CD4-positive, alpha-beta T cell treated with Interleukin-17A for 4 hours (primary cell): ENCODE data around the gene DTD2.
A peak's percentile ranks its signal among the peaks of the same experiment; 100 is the strongest.
"Not testable (repeated sequence)": the region's sequence is repeated elsewhere in the genome, so short reads cannot be mapped to it uniquely, and the experiment has no call there.

Experiments
- DNase-seq: peaks from one replicate; pipeline ENCODE4 v3.0.0-alpha.2; 2020; ENCODE audit warnings: mixed read lengths

The DTD2 gene

DNA sequence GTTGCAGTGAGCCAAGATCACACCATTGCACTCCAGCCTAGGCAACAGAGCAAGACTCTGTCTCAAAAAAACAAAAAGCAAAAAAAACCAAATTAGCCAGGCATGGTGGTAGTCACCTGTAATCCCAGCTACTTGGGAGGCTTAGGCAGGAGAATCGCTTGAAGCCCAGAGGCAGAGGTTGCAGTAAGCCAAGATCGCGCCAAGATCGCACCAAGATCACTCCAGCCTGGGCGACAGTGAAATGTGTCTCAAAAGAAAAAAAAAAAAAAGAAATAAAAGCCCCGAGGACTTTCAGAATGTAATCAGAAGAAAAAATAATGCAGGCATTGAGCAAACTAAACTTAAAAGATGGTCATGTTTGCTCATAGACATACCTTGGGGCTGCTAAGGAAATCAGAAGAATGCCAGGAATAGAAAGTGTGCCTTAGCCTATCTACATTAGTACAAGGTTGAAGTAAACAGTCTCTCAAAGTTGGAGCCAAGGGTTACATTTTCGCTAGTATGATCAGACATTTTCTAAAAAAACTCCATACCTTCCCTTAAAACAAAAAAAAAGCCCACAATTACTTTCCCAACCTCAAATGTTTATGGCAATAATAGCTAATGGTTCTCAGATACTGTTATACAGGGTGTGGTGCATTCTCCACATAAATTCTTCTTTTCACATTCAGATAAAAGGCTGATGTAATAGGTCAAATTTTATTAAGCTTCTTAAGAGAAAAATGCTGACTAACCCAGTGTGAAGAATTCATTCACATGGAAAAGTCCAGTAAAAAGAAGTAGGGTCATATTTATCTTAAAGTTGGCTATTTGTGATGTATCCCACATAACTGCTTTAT lies 15.8 kb downstream of the DTD2 start:
- no peak for DNase-seq

DNA sequence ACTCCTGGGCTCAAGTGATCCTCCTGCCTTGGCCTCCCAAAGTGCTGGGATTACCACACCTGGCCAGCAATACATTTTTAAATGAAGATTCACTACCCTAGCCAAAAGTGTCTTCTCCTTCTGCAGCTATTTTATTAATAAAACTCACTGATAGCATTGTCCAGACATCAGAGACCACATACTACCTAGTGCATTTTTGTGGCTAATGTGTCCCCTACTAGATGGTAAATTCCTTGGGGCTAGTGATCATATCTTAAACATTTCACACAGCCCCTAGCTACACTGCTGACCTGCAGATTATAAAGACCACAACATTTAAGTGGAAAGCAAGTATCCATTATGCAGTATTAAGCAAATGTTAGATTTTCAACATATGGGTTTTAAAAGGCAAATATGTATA lies 17.0 kb downstream of the DTD2 start:
- DNase-seq, result no peak

DNA sequence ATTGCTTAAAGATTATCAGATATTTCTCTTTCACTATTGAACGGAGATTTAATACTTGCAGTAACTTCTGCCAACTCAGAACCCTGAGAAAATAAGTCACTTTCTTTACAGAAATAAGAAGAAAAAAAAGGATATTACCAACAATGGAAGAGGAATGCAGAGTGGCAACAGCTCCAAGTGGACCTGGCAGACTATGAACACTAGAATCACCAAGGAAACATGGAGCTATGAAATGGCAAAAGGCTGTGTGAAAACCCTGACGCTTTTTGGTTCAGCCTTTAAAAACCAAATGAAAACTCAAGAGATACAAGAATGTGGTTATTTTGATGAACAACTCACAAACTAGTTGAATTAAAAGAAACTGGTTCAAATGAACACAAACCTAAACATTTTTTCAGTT lies 17.7 kb downstream of the DTD2 start:
- no peak for DNase-seq

DNA sequence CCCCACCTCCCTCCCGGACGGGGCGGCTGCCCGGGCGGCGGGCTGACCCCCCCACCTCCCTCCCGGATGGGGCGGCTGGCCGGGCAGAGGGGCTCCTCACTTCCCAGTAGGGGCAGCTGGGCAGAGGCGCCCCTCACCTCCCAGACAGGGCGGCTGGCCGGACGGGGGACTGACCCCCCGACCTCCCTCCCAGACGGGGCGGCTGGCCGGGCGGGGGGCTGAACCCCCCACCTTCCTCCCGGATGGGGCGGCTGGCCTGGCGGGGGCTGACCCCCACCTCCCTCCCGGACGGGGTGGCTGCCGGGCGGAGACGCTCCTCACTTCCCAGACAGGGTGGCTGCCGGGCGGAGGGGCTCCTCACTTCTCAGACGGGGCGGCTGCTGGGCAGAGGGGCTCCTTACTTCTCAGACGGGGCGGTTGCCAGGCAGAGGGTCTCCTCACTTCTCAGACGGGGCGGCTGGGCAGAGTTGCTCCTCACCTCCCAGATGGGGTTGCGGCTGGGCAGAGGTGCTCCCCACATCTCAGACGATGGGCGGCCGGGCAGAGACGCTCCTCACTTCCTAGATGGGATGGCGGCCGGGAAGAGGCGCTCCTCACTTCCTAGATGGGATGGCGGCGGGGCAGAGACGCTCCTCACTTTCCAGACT lies 20.1 kb downstream of the DTD2 start:
- DNase-seq, result not testable (repeated sequence)

DNA sequence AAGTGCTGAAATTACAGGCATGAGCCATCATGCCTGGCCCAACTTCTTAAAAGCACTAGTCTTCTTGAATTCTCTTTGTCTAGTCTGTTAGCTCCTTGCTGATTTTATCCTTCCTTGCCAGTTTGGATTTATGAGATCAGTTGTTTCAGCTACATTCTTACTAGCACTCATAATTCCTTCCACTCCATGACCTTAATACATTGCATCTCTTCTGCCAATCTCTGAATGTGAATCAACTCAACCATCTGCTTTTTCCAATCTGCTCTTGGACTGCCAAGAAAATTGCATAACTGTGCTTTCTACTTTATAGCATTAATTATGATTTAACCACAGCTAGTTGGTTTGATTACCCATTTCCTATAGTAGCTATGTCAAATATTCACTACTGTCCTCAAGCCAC lies 22.0 kb downstream of the DTD2 start:
- no peak for DNase-seq

DNA sequence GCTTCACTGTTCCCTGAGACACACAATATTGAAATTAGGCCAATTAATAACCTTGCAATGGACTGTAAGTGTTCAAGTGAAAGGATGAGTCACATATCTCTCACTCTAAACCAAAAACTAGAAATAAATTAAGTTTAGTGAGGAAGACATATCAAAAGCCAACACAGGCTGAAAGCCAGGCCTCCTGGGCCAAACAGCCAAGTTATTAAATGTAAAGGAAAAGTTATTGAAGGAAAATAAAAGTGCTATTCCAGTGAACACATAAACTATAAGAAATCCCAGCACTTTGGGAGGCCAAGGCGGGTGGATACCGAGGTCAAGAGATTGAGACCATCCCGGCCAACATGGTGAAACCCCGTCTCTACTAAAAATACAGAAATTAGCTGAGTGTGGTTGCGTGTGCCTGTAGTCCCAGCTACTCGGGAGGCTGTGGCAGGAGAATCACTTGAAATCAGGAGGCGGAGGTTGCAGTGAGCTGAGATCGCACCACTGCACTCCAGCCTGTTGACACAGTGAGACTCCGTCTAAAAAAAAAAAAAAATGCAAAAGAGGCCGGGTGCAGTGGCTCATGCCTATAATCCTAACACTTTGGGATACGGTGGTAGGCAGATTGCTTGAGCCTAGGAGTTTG lies 26.6 kb downstream of the DTD2 start:
- DNase-seq, result no peak

DNA sequence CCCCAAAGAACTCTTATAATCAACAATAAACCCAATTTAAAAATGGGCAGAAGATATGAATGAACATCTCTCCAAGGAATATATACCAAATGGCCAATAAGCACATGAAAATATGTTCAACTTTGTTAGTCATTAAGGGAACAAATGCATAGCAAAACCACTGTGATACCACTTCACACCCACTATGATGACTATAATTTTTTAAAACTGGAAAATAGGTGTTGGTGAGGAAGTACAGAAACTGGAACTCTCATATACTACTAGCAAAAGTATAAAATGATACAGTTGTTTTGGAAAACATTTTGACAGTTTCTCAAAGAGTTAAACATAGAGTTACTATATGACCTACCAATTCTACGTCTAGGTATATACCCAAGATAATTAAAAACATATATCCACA lies 27.5 kb downstream of the DTD2 start:
- DNase-seq, result no peak

DNA sequence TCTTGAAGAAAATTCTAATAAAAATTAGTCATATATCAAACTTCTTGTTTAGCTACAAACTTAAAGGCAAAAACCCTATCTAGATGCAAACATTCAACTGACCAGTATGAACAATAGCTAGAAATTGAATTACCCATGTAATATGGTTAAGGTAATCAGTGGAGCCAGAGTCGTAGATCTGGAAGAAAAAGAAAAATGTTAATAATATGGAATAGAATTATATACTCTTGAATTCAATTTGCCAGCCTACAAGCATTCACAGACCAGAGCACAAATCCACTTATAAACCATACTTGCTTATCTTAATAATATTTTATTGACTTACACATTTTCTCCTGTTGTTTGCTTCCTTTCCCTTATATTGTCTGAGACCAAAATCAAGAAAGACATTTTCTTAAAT lies 29.3 kb downstream of the DTD2 start:
- DNase-seq, result no peak

DNA sequence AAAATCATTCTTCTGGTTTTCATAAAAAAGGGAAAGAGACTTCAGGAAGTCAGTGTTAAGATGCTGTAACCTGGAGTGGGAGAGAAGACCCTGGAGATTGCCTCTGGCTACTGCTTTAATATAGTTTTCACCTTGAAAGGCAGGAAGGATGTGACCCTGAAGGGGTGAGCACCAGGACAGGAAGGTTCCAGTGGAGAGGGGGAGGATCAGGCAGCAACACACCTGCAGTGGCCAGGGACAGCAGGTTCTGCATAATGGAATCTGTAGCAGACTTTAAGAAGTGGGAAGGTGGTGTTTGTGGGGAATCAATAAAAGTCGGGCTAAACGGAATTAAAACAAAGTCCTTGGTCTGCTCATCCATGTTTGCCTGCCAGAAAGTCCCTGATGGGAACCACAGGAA lies 30.6 kb downstream of the DTD2 start:
- no peak for DNase-seq

DNA sequence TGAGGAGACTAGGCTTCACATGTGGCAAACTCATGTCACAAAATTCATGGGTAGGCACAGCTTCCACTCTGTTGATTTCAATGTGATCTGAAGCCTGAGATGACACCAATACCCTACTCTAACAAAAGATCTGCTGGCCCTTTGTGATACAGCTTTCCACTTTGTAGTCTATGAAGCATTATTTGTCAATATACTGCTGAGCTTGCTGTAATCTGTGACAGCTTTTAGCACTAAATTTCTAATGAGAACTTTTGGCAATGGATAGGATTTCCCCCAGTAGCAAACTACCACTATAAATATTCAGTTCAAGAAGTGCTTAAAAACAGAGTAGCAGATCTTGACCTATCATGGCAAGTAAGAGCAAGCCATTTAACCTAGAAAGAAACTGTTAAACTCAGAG lies 31.4 kb downstream of the DTD2 start:
- DNase-seq, result no peak

DNA sequence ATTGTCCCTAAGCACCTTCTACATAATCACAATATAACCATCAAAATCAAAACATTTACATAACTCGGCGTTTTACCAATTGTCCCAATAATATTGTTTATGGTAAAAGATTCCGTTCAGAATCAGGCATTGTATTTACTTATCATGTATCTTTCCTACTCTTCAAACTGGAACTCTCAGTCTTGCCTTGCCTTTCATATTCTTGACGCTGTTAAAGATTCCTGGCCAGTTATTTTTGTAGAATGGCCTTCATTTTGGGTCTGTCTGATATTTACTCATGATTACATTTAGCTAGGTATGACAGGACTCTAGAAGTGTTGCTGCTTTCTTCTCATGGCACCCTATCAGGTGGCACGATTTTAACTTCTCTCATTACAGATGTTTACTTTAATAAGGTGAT lies 36.1 kb downstream of the DTD2 start:
- no peak for DNase-seq

DNA sequence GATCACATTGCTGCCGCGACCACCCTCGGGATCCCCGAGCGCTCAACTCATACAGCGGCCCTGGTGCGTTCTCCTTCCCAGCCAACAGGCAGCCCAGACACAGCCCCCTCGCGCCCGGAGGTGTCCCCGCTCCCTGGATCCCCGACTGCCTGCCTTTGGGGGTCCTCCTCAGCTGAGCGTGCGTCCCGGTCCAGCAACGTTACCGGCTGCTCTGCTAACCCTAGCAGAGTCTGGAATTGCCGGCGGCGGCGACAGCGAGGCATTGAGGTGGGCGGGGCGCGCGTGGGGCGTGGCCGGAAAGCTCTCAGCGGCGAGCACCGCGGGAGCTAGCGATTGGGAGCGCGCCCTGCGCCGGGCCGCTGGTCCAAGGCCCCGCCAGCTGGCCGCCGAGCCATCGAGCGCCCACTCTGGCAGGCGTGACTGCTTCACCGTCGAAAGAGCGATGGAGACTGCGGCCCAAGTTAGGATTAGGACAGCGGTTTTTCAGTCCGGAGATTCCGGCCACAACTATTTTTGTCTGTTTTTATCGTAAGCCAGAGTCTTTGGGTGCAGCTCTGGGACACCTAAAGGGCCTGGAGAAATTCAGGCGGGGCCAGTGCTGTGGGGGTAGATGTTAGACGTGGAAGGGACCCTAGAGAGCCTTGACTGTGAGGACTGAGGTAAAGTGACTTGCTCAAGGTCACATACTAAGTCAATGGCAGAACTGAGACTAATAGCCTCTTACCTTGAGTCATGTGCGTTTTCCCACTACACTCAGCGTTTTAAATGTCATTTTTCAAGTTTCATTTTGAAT lies 36.8 kb downstream of the DTD2 start, which contains the start of gene HEATR5A:
TSS of gene HEATR5A (minus strand) at position 232 of the 793 bp plus-strand sequence. CDS start 17,575 bp downstream, outside the sequence.
- peak; percentile 96 for DNase-seq

DNA sequence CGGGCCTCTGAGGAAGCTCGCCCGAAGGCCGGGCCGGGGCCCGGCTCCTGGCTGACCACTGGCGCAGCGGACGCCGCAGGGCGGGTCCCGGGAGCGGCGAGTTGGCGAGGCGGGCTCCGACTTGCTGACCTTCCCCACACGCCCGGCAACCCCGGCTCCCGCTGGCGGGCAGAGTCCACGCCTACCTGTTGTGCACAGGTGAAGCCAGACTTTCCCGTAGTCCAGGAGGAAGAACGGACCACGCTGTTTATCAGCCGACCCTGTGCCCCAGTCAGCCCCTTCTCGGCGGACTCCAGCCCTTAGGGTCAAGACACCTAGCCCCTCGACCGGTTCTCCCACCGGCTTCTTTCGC lies 37.4 kb downstream of the DTD2 start:
- peak; percentile 39 for DNase-seq

DNA sequence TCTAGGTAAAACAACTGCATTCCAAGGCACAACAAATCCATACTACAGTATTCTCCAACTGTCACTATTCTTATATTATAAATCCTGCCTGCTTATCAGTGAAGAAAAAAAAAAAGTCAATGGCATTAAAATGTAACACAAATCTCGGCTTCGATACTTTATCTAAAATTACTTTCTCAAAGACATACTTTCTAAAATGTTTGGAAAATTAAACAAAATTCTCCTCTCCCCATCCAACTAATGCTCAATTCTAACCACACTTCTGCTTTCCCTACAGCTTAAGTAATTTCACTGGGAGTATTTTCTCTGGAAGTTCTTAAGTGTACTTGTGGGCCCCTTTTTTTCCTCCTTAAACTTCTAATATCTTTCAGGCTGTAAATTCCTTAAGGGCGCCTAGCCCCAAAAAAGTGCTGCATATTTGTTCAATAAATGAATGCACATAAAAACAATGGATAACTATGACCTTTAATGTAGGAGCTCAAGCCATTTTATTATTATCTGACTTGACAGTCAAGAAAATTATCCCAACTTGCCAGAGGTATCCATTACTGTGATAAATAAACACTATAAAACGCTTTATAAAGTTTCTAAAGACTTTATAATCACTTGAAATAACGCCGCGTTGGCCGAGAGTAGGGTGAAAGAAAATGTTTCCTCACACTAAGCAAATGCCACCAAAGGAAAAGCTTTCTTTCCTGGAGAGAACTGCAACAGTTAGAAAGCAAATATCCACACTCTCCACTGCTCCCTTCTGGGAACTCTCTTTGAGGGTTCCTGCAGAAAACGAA lies 37.9 kb downstream of the DTD2 start:
- no peak for DNase-seq

DNA sequence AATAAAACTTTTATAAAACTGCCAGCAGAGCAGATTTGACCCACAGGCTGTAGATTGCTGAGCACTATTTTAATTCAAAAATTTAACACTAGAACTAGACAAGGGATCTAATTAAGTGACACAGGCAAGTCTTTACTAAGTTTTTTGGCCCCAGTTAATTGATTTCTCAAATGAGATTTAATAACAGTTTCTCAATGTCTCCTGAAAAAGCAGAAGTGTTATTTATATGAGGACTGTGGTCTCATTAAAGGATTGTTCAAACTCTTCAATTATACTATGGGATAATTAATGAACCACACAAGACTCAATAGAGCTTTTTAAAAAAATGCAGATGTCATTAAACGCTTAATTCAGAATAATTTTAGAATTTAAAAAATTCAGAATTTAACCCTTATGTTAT lies 38.9 kb downstream of the DTD2 start:
- no peak for DNase-seq

DNA sequence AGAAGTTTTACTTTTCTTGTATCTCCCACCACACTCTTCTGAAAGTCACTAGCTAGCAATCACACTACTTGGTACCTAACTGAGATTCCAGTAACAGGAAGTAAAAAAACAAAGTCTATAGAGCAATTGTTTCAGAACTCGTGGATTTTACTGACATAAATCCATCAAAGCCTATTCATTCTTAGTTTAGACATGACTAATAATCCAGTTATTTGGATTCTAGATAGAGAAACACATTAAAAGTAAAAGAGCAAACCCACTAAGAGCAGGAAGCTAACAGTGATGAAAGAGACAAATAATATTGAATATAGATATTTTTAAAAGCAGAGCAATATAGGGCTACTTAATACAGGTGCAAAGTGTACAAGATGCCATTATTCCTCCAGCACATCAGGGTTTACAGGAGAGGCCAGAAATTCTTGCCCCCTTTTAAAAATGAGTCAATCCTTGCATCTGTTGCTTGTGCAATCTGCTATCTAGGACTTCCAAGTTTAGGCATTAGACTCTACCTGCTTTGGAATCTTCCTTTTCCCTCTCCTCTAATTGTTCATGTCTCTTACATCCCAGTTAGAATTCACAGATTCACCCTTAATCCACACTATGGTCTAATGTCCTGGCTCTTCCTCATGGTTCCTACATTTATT lies 43.0 kb downstream of the DTD2 start:
- no peak for DNase-seq

DNA sequence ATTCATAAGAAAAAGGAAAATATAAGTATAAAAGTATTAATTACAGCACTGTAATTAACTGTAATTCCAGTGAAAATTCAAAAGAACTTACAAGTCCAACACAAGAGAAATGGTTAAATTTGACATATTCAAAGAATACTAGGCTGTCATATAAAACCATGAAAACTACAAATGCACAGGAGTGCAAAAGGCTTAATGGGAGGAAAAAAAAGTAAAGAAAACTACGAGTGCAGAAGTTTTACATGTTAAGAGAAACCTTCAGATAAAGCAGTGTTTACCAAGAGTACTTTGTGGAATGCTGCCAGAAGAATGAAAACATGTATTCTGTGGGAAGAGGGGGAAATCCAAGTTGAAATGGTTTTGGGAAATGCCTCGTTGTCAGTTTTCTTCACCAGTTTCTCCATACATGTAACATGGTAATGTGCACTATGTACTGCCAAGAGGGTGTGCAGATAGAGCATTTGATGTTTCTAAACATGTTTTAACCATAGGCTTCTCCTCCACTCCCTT lies 46.0 kb downstream of the DTD2 start:
- DNase-seq, result no peak

DNA sequence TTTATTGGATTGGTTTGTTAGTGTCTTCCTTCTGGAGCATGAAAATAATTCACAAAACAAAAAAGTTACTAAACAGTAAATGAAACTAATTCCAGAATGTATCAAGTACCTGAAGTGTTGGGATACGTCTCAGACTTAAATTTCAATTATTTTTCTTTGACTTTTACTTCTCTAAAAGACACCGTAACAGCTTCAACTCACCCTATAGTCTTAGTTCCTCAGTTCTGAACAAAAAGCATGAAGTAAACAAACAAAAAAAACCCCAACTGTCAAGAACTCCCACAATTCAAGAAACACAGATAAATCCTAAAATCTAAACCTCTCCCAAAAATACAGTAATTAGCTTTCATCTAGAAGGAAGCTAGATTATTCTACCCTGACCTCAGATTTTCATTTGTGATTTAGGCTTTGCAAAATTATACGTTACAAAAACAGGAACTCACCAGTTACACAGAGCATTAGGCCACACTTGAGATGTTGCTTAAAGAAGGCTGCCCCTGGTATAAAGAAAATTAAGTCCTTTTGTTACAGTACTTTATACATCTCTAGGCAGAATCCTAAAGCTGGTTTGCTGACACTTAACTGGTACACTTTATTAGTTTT lies 47.2 kb downstream of the DTD2 start:
- no peak for DNase-seq

DNA sequence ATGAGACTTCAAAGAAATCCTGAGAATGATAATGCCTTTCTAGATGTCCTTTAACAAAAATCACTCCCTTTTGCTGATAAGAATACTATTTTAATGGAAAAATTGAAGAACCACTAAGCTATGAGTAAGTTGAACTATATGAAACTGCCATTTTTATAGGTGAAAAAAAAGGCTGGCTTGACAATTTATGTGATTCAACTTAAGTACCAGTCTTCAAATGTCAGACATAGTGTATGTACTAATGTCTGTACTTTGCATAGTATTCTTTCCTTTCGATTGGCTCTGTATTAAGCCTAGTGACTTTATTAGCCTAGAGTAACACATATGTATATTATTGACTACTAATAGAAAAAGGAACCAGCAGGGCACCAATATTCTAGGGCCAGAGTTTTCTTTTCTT lies 48.9 kb downstream of the DTD2 start:
- no peak for DNase-seq

DNA sequence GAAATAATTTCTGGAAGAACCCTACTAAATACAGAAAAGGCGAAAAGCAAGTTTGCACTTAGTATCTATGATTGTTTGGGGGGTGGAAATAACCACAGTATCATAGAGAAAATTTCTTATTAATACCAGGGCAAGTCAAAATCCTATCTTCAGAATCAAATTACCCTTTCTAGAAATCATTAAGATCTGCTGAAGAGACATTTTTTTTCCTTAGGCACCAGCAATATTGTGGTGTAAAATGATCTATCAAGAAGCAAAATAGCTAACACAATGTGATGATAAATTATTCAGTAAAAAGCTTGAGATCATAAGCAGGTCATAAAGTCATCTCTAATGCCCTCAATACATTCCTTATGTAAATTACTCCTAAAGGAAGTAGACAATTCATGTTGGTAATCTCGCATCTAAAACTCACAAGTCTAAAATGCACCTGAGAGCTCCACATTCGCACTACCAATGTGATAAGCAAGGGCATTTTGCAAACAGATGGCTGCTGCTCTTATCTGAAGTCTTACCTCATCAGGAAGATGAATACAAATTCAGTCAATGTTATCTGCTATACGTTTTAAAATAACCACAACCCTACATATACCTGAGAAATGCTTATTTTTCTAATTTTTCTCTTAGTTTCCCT lies 51.6 kb downstream of the DTD2 start:
- DNase-seq, result no peak

DNA sequence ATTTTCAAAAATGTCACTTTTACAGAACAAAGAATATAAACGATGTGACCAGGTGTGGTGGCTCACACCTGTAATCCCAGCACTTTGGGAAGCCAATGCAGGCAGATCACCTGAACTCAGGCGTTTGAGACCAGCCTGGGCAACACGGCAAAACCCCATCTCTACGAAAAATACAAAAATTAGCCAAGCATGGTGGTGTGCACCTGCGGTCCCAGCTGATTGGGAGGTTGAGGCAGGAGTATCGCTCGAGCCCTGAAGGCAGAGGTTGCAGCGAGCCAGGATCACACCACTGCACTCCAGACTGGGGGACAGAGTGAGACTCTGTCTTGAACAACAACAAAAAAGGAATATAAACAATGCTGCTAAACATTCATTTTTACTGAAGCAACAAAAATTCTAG lies 52.2 kb downstream of the DTD2 start:
- DNase-seq, result no peak
